Sigmoid colon (tissue), 7 donors: ENCODE results near the gene AACS. TPM values are rescaled to one million over a fixed set of nuclear protein-coding genes. Genes with fewer than 3 reads are reported as not detected.

Source experiments
- DNase-seq: peaks from one replicate; pipeline ENCODE4 v3.0.0-alpha.2; 2019
- H3K27ac ChIP-seq, 4 donors: fragments of 200-600 bp; sonication (generic); one replicate each; pipeline ENCODE4 v1.5.1; 2016 to 2019; ENCODE audit warnings: mild to moderate bottlenecking in 1 of 4
- H3K27me3 ChIP-seq, 3 donors: fragments of 200-600 bp; sonication (generic); one replicate each; pipeline ENCODE4 v1.5.1; 2019; ENCODE audit warnings: mild to moderate bottlenecking in 1 of 3
- H3K36me3 ChIP-seq, 4 donors: fragments of 200-600 bp; sonication (generic); one replicate each; pipeline ENCODE4 v1.5.1; 2016 to 2019
- H3K4me1 ChIP-seq, 4 donors: fragments of 200-600 bp; sonication (generic); one replicate each; pipeline ENCODE4 v1.5.1; 2017 to 2019
- H3K4me3 ChIP-seq, 4 donors: fragments of 200-600 bp; sonication (generic); one replicate each; pipeline ENCODE4 v1.5.1; 2017 to 2019; ENCODE audit warnings: mild to moderate bottlenecking in 2 of 4, moderate library complexity in 1 of 4
- H3K9me3 ChIP-seq, 4 donors: fragments of 200-600 bp in 3 of 4; sonication (generic) in 3 of 4; one replicate each; pipeline versions ENCODE4 v1.5.1 to v1.6.1; 2013 to 2019
- CTCF ChIP-seq, 4 experiments: fragments of 450-650 bp in 3 of 4; fragments of 200-600 bp in 1 of 4; IDR thresholded peaks; one replicate each; pipeline ENCODE4 v1.5.1; 2016 to 2019; ENCODE audit warnings: antibody characterized with exemption in 4 of 4, mild to moderate bottlenecking in 3 of 4, moderate library complexity in 2 of 4
- EP300 ChIP-seq, 4 donors: sonication (generic); formaldehyde crosslinking; IDR thresholded peaks; one replicate each; pipeline ENCODE4 v1.6.1; 2017; ENCODE audit warnings: antibody characterized with exemption in 4 of 4
- POLR2A ChIP-seq, 2 donors: fragments of 450-650 bp; IDR thresholded peaks; one replicate each; pipeline ENCODE4 v1.6.1; 2016; ENCODE audit warnings: antibody characterized with exemption in 2 of 2, mild to moderate bottlenecking in 2 of 2, moderate library complexity in 2 of 2
- POLR2AphosphoS5 ChIP-seq, 4 donors: sonication (generic); formaldehyde crosslinking; IDR thresholded peaks; one replicate each; pipeline ENCODE4 v1.6.1; 2017; ENCODE audit warnings: antibody characterized with exemption in 4 of 4
- WGBS, 2 donors: extraction: QIAGEN DNeasy Blood & Tissue Kit; methylation state at CpG; one replicate each; pipeline ENCODE4 v1.1.7; 2013; 5-methylcytosine and 5-hydroxymethylcytosine counted together
- intact Hi-C: fragments of 100-400 bp; cut with DNase I; formaldehyde crosslinking; loops from one replicate; pipeline ENCODE4 v1.15.1; 2023
- polyA plus RNA-seq, 3 donors: library from polyadenylated mRNA; stranded (reverse); fragments of 200-250 nt; gene quantifications; one replicate each; pipeline ENCODE4 v1.2.3, GENCODE V29; 2013
- total RNA-seq, 4 donors: library from RNA; depleted of rRNA; stranded (reverse); fragments of >200 nt; gene quantifications; one replicate each; pipeline ENCODE4 v1.1.0, GENCODE V29; 2016
- donor health status: healthy with polysubstance abuse.
- donor health status: Bipolar disorder and iron deficiency.
- donor health status: healthy.

The AACS gene
- total and polyA plus RNA-seq, 7 donors: 8.1 to 38.0 (median 12.7) TPM

GRCh38 chr12:125157177-125157576 is 91.9 kb downstream of the AACS start:
- H3K27me3 ChIP-seq: no peaks in the 10 kb centered on the region
- no peak overlapping the region for H3K4me3 ChIP-seq
- H3K36me3 ChIP-seq: no peaks in the 10 kb centered on the region
- no peaks in the 10 kb centered on the region for H3K4me1 ChIP-seq
- DNase-seq: no peak
- no peak overlapping the region for H3K27ac ChIP-seq
- no peak for TF ChIP-seq CTCF (IDR thresholded peaks at IDR 0.05)
- TF ChIP-seq EP300 (IDR thresholded peaks at IDR 0.05): no peak
- no peak for TF ChIP-seq POLR2AphosphoS5 (IDR thresholded peaks at IDR 0.05)
- no peak for TF ChIP-seq POLR2A (IDR thresholded peaks at IDR 0.05)
- 92 to 93% methylated on average over 3 of the region's 3 CpGs for WGBS, 2 donors
- peaks cover 0 to 4% (median 0%) of the 10 kb centered on the region in 4 donors for H3K9me3 ChIP-seq
- intact Hi-C loops: no loop called here

- Histone ChIP-seq H3K4me3 (no peak overlapping the region), H3K4me1 (no peaks in the 10 kb centered on the region), H3K27ac (no peak overlapping the region), H3K27me3 (no peaks in the 10 kb centered on the region), H3K36me3 (no peaks in the 10 kb centered on the region), H3K9me3 (peaks cover 0 to 4% (median 0%) of the 10 kb centered on the region in 4 donors)
- no peak for TF ChIP-seq POLR2A (IDR thresholded peaks at IDR 0.05)
- no peak for TF ChIP-seq POLR2AphosphoS5 (IDR thresholded peaks at IDR 0.05)
- no peak for TF ChIP-seq CTCF (IDR thresholded peaks at IDR 0.05)
- no peak for TF ChIP-seq EP300 (IDR thresholded peaks at IDR 0.05)
- intact Hi-C loops: no loop called here
- DNase-seq: no peak
- 65 to 70% methylated on average over 3 of the region's 3 CpGs for WGBS, 2 donors
Measured at GRCh38 chr12:125159702-125160101, 94.5 kb downstream of the AACS start.

- Histone ChIP-seq H3K4me3 (no peak overlapping the region), H3K9me3 (peaks cover 0 to 4% (median 0%) of the 10 kb centered on the region in 4 donors), H3K27ac (no peak overlapping the region), H3K4me1 (no peaks in the 10 kb centered on the region), H3K36me3 (no peaks in the 10 kb centered on the region), H3K27me3 (no peaks in the 10 kb centered on the region)
- intact Hi-C loops: no loop called here
- TF ChIP-seq POLR2A (IDR thresholded peaks at IDR 0.05) (no peak), POLR2AphosphoS5 (IDR thresholded peaks at IDR 0.05) (no peak), CTCF (IDR thresholded peaks at IDR 0.05) (no peak), EP300 (IDR thresholded peaks at IDR 0.05) (no peak)
- DNase-seq: no peak
- 80 to 85% methylated on average over 9 of the region's 9 CpGs for WGBS, 2 donors
Measured at GRCh38 chr12:125160281-125160955, 95.2 kb downstream of the AACS start.

GRCh38 chr12:125161712-125162022 is 96.4 kb downstream of the AACS start:
- Histone ChIP-seq H3K9me3 (peaks cover 0 to 4% (median 0%) of the 10 kb centered on the region in 4 donors), H3K27ac (no peak overlapping the region), H3K4me3 (no peak overlapping the region), H3K36me3 (no peaks in the 10 kb centered on the region), H3K27me3 (no peaks in the 10 kb centered on the region), H3K4me1 (no peaks in the 10 kb centered on the region)
- WGBS, 2 donors: 56 to 63% methylated on average over 2 of the region's 2 CpGs
- intact Hi-C loops: no loop called here
- no peak for TF ChIP-seq POLR2A (IDR thresholded peaks at IDR 0.05)
- no peak for TF ChIP-seq POLR2AphosphoS5 (IDR thresholded peaks at IDR 0.05)
- no peak for TF ChIP-seq EP300 (IDR thresholded peaks at IDR 0.05)
- TF ChIP-seq CTCF (IDR thresholded peaks at IDR 0.05): no peak
- no peak for DNase-seq
